BLaER1 (cell line): ENCODE measurements around the gene HYDIN.

ENCODE experiments used
- H3K27ac ChIP-seq: shearing (Covaris generic); formaldehyde crosslinking; 2 replicates; pipeline ENCODE4 v1.8.1; 2022
- H3K27me3 ChIP-seq: shearing (Covaris generic); formaldehyde crosslinking; 2 replicates; pipeline ENCODE4 v1.8.1; 2022
- H3K36me3 ChIP-seq: shearing (Covaris generic); formaldehyde crosslinking; 2 replicates; pipeline ENCODE4 v1.8.1; 2022
- H3K4me1 ChIP-seq: shearing (Covaris generic); formaldehyde crosslinking; 2 replicates; pipeline ENCODE4 v1.8.1; 2022
- H3K4me2 ChIP-seq: shearing (Covaris generic); formaldehyde crosslinking; 2 replicates; pipeline ENCODE4 v1.8.1; 2022
- H3K4me3 ChIP-seq: shearing (Covaris generic); formaldehyde crosslinking; 2 replicates; pipeline ENCODE4 v1.8.1; 2022
- H3K9ac ChIP-seq: shearing (Covaris generic); formaldehyde crosslinking; 2 replicates; pipeline ENCODE4 v1.8.1; 2022
- H3K9me3 ChIP-seq: shearing (Covaris generic); formaldehyde crosslinking; 2 replicates; pipeline ENCODE4 v1.8.1; 2022
- H4K20me1 ChIP-seq: shearing (Covaris generic); formaldehyde crosslinking; 2 replicates; pipeline ENCODE4 v1.8.1; 2022
- Cebpa-rat ChIP-seq: shearing (Covaris generic); IDR thresholded peaks from 2 replicates; pipeline ENCODE4 v1.8.1; 2022

The HYDIN gene

DNA sequence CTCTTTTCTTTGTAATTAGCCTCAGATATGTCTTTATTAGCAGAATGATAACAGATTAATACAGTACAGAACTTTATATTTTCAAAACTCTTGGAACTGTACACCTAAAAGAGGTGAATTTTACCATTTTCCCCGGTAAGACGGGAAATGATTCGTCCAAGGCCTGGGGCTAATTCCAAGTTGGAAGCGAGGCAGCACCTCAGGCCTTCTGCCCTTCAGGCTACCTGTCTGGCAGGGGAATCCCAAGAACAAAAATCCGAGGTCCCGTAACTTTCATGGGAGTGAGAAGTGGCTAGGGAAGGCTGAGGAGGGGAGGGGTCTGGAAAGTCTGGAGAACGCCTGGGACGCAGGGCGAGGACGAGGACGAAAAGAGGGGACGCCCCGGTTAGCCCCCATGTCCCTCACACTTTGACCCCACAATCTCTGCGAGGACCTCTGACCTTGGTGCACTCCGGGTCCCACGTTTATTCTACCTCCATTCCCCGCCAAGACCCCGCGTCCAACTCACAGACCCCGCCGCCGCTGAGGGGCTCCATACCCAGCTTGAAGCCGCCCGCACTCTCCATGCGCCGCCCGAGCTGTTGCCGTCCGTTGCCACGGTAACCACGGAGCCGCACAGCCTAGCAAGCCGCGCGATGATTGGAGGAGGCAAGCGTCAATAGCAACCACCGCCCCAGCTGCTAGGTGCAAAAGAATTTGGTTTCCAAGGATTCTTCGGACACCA, at the start of gene HYDIN:
Gene HYDIN (minus strand): TSS at position 601 of the 724 bp plus-strand sequence. CDS start 43,827 bp downstream, outside the sequence.
- H3K9ac ChIP-seq = no peak within 1 kb of the TSS
- peaks cover 41% of the 10 kb centered on the region for H3K9me3 ChIP-seq
- H4K20me1 ChIP-seq = no peaks in the 10 kb centered on the region
- H3K4me2 ChIP-seq = no peak within 1 kb of the TSS
- TF ChIP-seq Cebpa-rat = no peak
- no peaks in the 10 kb centered on the region for H3K27me3 ChIP-seq
- no peak within 1 kb of the TSS for H3K4me3 ChIP-seq
- no peaks in the 10 kb centered on the region; the same call in 1 of the 2 replicates for H3K4me1 ChIP-seq
- no peak within 1 kb of the TSS for H3K27ac ChIP-seq
- H3K36me3 ChIP-seq = no peaks in the 10 kb centered on the region

DNA sequence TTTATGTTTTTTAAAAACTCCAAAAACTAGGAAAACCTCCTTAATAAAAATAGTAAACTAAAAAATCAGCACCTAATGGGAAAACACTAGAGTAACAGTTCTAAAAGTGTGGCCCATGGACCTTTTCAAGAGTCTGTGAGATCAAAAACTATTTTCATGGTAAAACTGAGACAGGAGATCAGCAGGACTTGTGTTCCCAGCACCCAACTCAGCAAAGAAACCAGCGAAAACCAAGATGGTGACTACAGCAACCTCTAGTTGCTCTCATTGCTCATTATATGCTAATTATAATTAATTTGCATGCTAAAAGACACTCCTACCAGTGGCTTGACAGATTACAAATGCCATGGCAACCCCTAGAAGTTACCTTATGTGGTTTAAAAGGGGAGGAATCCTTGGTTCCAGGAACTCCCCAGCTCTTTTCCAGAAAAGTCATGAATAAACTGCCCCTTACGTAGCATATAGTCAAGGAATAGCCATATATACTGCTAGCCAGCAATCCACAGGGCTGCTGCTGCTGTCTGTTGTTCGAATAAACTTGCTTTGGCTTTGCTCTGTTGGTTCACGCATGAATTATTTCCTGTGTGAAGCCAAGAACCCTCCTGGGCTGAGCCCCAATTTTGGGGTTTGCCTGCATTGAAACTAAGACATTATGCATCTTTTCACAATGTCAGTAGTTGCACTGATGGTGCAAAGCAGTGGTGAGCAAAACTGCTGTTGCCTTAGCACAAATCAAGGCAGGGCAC, 46.2 kb upstream of the HYDIN start:
- peaks cover 29% of the 10 kb centered on the region for H3K9me3 ChIP-seq
- H3K4me2 ChIP-seq = no peak overlapping the region
- no peaks in the 10 kb centered on the region; the same call in 1 of the 2 replicates for H4K20me1 ChIP-seq
- no peak for TF ChIP-seq Cebpa-rat
- H3K27me3 ChIP-seq = no peaks in the 10 kb centered on the region
- H3K9ac ChIP-seq = no peak overlapping the region
- H3K4me3 ChIP-seq = no peak overlapping the region
- no peak overlapping the region for H3K27ac ChIP-seq
- H3K36me3 ChIP-seq = no peaks in the 10 kb centered on the region
- no peaks in the 10 kb centered on the region for H3K4me1 ChIP-seq

DNA sequence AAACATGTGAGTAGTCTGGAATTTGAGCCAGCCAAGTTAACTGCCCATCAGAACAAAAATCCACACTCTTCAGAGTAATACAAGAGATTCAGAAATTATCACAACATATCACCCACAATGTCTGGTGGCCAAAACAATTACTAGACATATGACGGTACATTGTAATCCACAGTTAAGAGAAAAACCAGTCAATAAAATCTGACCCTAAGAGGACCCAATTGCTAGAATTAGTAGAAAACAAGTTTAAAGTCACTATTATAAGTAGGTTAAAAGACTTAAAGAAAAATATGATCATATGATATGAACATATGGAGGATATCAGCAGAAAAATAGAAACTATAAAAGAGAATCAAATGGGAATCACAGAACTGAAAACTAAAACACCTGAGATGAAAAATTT, 42.9 kb upstream of the HYDIN start:
- Histone ChIP-seq H3K4me2 (no peak overlapping the region), H3K4me3 (no peak overlapping the region), H3K27me3 (no peaks in the 10 kb centered on the region), H3K4me1 (no peaks in the 10 kb centered on the region), H3K9ac (no peak overlapping the region), H3K9me3 (peaks cover 29% of the 10 kb centered on the region), H3K36me3 (no peaks in the 10 kb centered on the region), H4K20me1 (no peaks in the 10 kb centered on the region), H3K27ac (no peak overlapping the region)
- TF ChIP-seq Cebpa-rat = no peak

GRCh38 chr16:71264299-71264698, 33.8 kb upstream of the HYDIN start:
- H4K20me1 ChIP-seq = no peaks in the 10 kb centered on the region
- H3K9me3 ChIP-seq = no peaks in the 10 kb centered on the region
- no peak overlapping the region for H3K9ac ChIP-seq
- H3K4me3 ChIP-seq = no peak overlapping the region
- no peak overlapping the region for H3K4me2 ChIP-seq
- no peak for TF ChIP-seq Cebpa-rat
- H3K4me1 ChIP-seq = peaks cover 9% of the 10 kb centered on the region; the same call in 1 of the 2 replicates
- H3K36me3 ChIP-seq = no peaks in the 10 kb centered on the region
- no peaks in the 10 kb centered on the region for H3K27me3 ChIP-seq
- no peak overlapping the region for H3K27ac ChIP-seq

DNA sequence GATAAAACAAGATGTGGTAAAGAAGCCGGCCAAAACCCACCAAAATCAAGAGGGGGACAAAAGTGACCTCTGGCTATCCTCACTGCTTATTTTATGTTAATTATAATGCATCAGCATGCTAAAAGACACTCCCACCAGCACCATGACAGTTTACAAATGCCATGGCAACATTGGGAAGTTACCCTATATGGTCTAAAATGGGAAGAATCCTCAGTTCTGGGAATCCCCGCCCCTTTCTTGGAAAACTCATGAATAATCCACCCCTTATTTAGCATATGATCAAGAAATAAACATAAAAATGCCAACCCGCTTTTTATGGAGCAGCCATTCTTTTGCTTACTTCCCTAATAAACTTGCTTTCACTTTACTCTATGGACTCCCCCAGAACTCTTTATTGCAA, 33.1 kb upstream of the HYDIN start:
- Histone ChIP-seq H3K4me3 (no peak overlapping the region), H3K4me1 (peaks cover 14% of the 10 kb centered on the region; the same call in 1 of the 2 replicates), H3K27me3 (no peaks in the 10 kb centered on the region), H3K36me3 (no peaks in the 10 kb centered on the region), H4K20me1 (no peaks in the 10 kb centered on the region), H3K9me3 (no peaks in the 10 kb centered on the region), H3K4me2 (no peak overlapping the region), H3K27ac (no peak overlapping the region), H3K9ac (no peak overlapping the region)
- no peak for TF ChIP-seq Cebpa-rat

- Histone ChIP-seq H3K9ac (no peak overlapping the region), H3K9me3 (no peaks in the 10 kb centered on the region), H3K4me2 (no peak overlapping the region), H3K4me3 (no peak overlapping the region), H3K27me3 (no peaks in the 10 kb centered on the region), H4K20me1 (no peaks in the 10 kb centered on the region), H3K36me3 (no peaks in the 10 kb centered on the region), H3K27ac (no peak overlapping the region), H3K4me1 (peaks cover 14% of the 10 kb centered on the region; the same call in 1 of the 2 replicates)
- no peak for TF ChIP-seq Cebpa-rat
Measured at GRCh38 chr16:71262391-71262790, 31.9 kb upstream of the HYDIN start.

- no peak for TF ChIP-seq Cebpa-rat
- Histone ChIP-seq H3K4me3 (no peak overlapping the region), H3K4me2 (no peak overlapping the region), H4K20me1 (no peaks in the 10 kb centered on the region), H3K27ac (no peak overlapping the region), H3K36me3 (no peaks in the 10 kb centered on the region), H3K4me1 (peaks cover 16% of the 10 kb centered on the region), H3K9me3 (no peaks in the 10 kb centered on the region), H3K27me3 (no peaks in the 10 kb centered on the region), H3K9ac (no peak overlapping the region)
Measured at GRCh38 chr16:71260995-71261394, 30.5 kb upstream of the HYDIN start.

GRCh38 chr16:71259086-71259485, 28.6 kb upstream of the HYDIN start:
- Histone ChIP-seq H3K4me2 (peak overlapping the region; percentile 2; the same call in 1 of the 2 replicates), H4K20me1 (no peaks in the 10 kb centered on the region), H3K27ac (no peak overlapping the region), H3K9ac (no peak overlapping the region), H3K4me3 (no peak overlapping the region), H3K36me3 (no peaks in the 10 kb centered on the region), H3K4me1 (peaks cover 33% of the 10 kb centered on the region), H3K27me3 (no peaks in the 10 kb centered on the region), H3K9me3 (no peaks in the 10 kb centered on the region)
- TF ChIP-seq Cebpa-rat = no peak

- H3K27me3 ChIP-seq = no peaks in the 10 kb centered on the region
- no peak for TF ChIP-seq Cebpa-rat
Measured at GRCh38 chr16:71258372-71258771, 27.9 kb upstream of the HYDIN start.

DNA sequence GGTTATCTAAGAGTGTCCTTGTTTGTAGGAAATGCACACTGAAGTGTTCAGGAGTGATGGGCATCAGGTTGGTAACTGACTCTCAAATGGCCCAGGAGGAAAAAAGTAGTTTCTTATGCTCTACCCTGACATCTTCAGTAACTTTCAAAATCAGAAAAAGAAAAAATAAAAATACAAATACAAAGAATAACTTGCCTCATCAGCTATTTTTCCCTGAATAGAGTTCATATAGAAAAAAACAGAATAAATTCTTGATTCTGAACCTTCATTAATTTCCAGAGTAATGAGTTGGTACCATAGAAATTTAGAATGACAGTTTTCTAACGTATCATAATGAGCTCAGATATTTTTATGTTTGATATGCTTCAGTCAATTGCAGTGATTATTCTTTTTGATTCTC, 27.2 kb upstream of the HYDIN start:
- H3K4me3 ChIP-seq = no peak overlapping the region
- H3K9ac ChIP-seq = no peak overlapping the region
- H3K27ac ChIP-seq = no peak overlapping the region
- H3K9me3 ChIP-seq = no peaks in the 10 kb centered on the region
- no peak for TF ChIP-seq Cebpa-rat
- H3K4me1 ChIP-seq = peaks cover 33% of the 10 kb centered on the region
- H3K4me2 ChIP-seq = no peak overlapping the region
- H4K20me1 ChIP-seq = no peaks in the 10 kb centered on the region
- no peaks in the 10 kb centered on the region for H3K36me3 ChIP-seq
- H3K27me3 ChIP-seq = no peaks in the 10 kb centered on the region

More at GRCh38 chr16:71258372-71258771, 27.9 kb upstream of the HYDIN start:
- H3K4me1 ChIP-seq = peaks cover 33% of the 10 kb centered on the region
- H3K27ac ChIP-seq = no peak overlapping the region
- H3K36me3 ChIP-seq = no peaks in the 10 kb centered on the region
- H3K4me3 ChIP-seq = no peak overlapping the region
- no peak overlapping the region for H3K4me2 ChIP-seq
- no peaks in the 10 kb centered on the region for H4K20me1 ChIP-seq
- no peak overlapping the region for H3K9ac ChIP-seq
- H3K9me3 ChIP-seq = no peaks in the 10 kb centered on the region
